ENCODE data around the gene MXRA7. TPM values are rescaled to one million over a fixed set of nuclear protein-coding genes. Genes with fewer than 3 reads are reported as not detected.

Gene MXRA7
- total and polyA plus RNA-seq, 2 of the 4 experiments (the other 2 are of a cell fraction) = 168 to 231 TPM

DNA sequence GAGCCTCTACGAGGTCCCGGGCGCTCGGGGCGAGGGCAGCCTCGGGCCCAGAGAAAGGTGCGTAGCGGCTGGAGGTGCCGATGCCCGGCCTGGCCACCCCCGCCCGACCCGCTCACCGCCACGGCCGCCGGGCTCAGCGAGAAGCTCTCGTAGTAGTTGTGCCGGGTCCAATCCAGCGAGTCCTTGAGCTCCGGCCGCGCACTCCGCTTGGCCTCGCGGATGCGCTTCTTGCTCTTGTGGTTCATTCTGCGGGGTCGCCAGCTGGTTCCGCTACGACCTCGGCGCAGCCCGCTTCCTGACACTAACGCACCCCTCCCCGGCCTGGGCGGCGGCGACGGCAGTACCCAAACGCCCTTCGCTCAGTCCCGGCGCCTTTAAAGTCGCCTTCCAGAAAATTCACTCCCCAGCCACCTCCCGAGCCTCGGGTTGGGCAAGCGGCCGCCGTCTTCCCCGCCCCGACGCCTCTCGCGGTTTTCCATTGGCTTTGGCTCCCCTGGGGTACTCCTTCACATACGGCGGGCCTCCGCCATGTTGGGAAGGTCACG is 15.5 kb upstream of the MXRA7 start, which contains the start of gene JMJD6 (continued):
- TF ChIP-seq MXI1 (IDR thresholded peaks at IDR 0.05; ENCODE audit: borderline replicate concordance, low read depth, low read length) (0 out of 2 replicates have a peak, but pooled peaks have one; percentile 10), CHD1 (IDR thresholded peaks at IDR 0.05; ENCODE audit: low read depth, low read length) (no peak)

DNA sequence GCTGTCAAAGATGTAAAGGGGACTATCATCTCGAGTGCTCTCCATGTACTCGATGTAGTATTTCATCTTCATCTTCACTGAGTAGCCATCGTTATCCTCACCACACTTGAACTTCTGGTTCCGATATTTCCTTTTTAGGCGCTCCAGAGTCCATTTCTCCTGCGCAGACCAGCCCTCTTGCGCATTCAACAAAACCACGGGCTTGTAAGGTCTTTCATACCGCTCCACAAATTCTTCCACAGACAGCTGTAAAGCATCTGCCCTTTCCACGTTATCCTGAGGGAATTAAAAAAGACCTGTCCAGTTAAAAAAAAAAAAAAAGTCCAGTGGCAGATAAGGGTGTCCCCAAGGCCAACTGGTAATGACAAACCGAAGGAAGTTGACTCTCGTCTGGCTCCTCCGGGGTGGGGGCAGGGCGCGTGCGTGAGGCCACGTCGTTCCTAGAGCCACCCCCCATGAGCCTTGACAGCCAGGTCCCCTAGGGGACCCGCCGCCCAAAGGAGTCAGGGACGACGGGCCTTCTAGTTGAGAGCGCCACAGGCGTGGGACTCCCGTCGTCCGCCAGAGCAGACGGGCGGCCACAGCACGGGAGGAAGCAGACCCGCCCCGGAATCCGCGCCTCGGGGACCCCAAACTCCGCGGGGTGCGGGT is 14.9 kb upstream of the MXRA7 start:
- peak overlapping the region; percentile 86 for H3K56ac ChIP-seq (ENCODE audit: extremely low read depth, insufficient read depth, low read length)
- H4K20me1 ChIP-seq (ENCODE audit: insufficient read depth, low read length) = peaks cover 43% of the 10 kb centered on the region
- H3K4ac ChIP-seq (ENCODE audit: low read depth, low read length) = peak overlapping the region; percentile 92
- H3K9me3 ChIP-seq (ENCODE audit: control insufficient read depth, insufficient read depth, low read length) = no peaks in the 10 kb centered on the region
- ATAC-seq (ENCODE audit: low read depth) (peak; percentile 15), DNase-seq (peak; percentile 40)
- H4K8ac ChIP-seq (ENCODE audit: low read depth in 2 of 2, low read length in 2 of 2) = peak overlapping the region; percentile 52 to 92; a peak in 2 of 4 replicates
- H3K14ac ChIP-seq (replicated peaks; ENCODE audit: low read depth, low read length) = peak overlapping the region; percentile 94
- dilution Hi-C loops (cut with HindIII; ENCODE audit: low sequenced_read_pairs, unreplicated experiment) = no loop called here
- peak overlapping the region; percentile 93 for H2AK5ac ChIP-seq (ENCODE audit: low read depth, low read length)
- H4K91ac ChIP-seq (ENCODE audit: insufficient read depth, low read depth, low read length) = peak overlapping the region; percentile 87; the same call in 1 of the 2 replicates
- peak overlapping the region; percentile 21 for H4K5ac ChIP-seq (ENCODE audit: low read depth, low read length)
- no peak overlapping the region for H2BK20ac ChIP-seq (ENCODE audit: low read depth, low read length)
- ChIA-PET CTCF (no interaction called here), POLR2A (ENCODE audit: unreplicated experiment) (interaction anchor here (0.9 kb wide), 1 partner anchor 9 kb away, joined by 3 read pairs; no protein-coding TSS in a partner anchor)
- intact Hi-C loops (cut with micrococcal nuclease) = loop anchor here (1.0 to 2.0 kb wide), 2 partner anchors 9 to 341 kb away; no protein-coding TSS in a partner anchor
- peak overlapping the region; percentile 92 for H3K4me2 ChIP-seq (ENCODE audit: low read depth, low read length)
- H3K4me1 ChIP-seq (ENCODE audit: control insufficient read depth, insufficient read depth, low read length) = peaks cover 6% of the 10 kb centered on the region
- H2AFZ ChIP-seq (replicated peaks; ENCODE audit: low read length, poor library complexity) = peak overlapping the region; percentile 97
- H3K9me1 ChIP-seq (ENCODE audit: insufficient read depth, low read length) = peaks cover 2% of the 10 kb centered on the region; the same call in 1 of the 2 replicates
- peaks cover 27 to 68% of the 10 kb centered on the region in 2 experiments for H3K79me1 ChIP-seq (ENCODE audit: low read depth in 1 of 2, low read length in 2 of 2)
- WGBS, 2 experiments (ENCODE audit: extremely low coverage in 2 of 2, insufficient read length in 1 of 2) = 16% methylated on average over 19 of the region's 38 CpGs; no CpG with 5 or more reads in 1 of the 2 experiments
- peak overlapping the region; percentile 88 for H3K23ac ChIP-seq (ENCODE audit: low read depth, low read length)
- H3K18ac ChIP-seq (ENCODE audit: low read depth, low read length) = peak overlapping the region; percentile 6; the same call in 1 of the 2 replicates
- H2AK9ac ChIP-seq (replicated peaks; ENCODE audit: low read depth, low read length, poor library complexity) = peak overlapping the region; percentile 100
- no peak overlapping the region for H2BK15ac ChIP-seq (ENCODE audit: low read depth, low read length)
- BruUV-seq (replicated peaks) = TSS peak; percentile 63
- H2BK120ac ChIP-seq (ENCODE audit: low read depth, low read length) = peak overlapping the region; percentile 67; the same call in 1 of the 2 replicates
- H3K36me3 ChIP-seq (ENCODE audit: control insufficient read depth, insufficient read depth, low read length) = peaks cover 34% of the 10 kb centered on the region
- in situ Hi-C loops (cut with MboI; ENCODE audit: low sequenced_read_pairs) = no loop called here
- H3K9ac ChIP-seq (ENCODE audit: low read depth, low read length) = peak overlapping the region; percentile 94
- peak overlapping the region; percentile 81 for H3K4me3 ChIP-seq (ENCODE audit: insufficient read depth, low read depth, low read length)
- TF ChIP-seq NFE2L2 (IDR thresholded peaks at IDR 0.05; ENCODE audit: low read depth, low read length) (no peak), MXI1 (IDR thresholded peaks at IDR 0.05; ENCODE audit: borderline replicate concordance, low read depth, low read length) (0 out of 2 replicates have a peak, but pooled peaks have one; percentile 17)
- no peaks in the 10 kb centered on the region for H3K27me3 ChIP-seq (ENCODE audit: control insufficient read depth, insufficient read depth, low read length)
- H3K27ac ChIP-seq (ENCODE audit: insufficient read depth, low read length) = peak overlapping the region; percentile 93
- peak overlapping the region; percentile 94 for H2BK5ac ChIP-seq (ENCODE audit: low read depth, low read length, poor library complexity, severe bottlenecking)

Measured in IMR-90 (cell line).